Gastrocnemius medialis (tissue), 4 donors: ENCODE data around the gene ABTB2.

ENCODE experiments used
- CTCF ChIP-seq, 5 experiments: fragments of 450-650 bp in 3 of 5; fragments of 200-600 bp in 2 of 5; sonication (generic) in 2 of 5; IDR thresholded peaks in 4 of 5; conservative IDR thresholded peaks in 1 of 5; 1 replicate in 4 of 5; 2 replicates in 1 of 5; pipeline ENCODE4 v1.5.1; 2016 to 2019; ENCODE audit warnings: antibody characterized with exemption in 5 of 5, mild to moderate bottlenecking in 3 of 5, moderate library complexity in 3 of 5
- POLR2A ChIP-seq, 2 donors: fragments of 450-650 bp; IDR thresholded peaks; one replicate each; pipeline ENCODE4 v1.6.1; 2017; ENCODE audit warnings: antibody characterized with exemption in 2 of 2, mild to moderate bottlenecking in 2 of 2, moderate library complexity in 2 of 2

GRCh38 chr11:34269694-34270245, 88.0 kb downstream of the ABTB2 start:
- TF ChIP-seq POLR2A (IDR thresholded peaks at IDR 0.05) (no peak), CTCF (IDR thresholded peaks at IDR 0.05 in 4 of 5, conservative IDR thresholded peaks at IDR 0.05 in 1 of 5) (no peak)
